Stimulated activated CD4-positive, alpha-beta T cell treated with anti-CD3 and anti-CD28 coated beads, Interleukin-1b, Interleukin-23, amount 100 ng/mL, for 48 hours (primary cell): ENCODE data around the gene USP11.
A peak's percentile ranks its signal among the peaks of the same experiment; 100 is the strongest.

Source experiments
- DNase-seq: peaks from one replicate; pipeline ENCODE4 v3.0.0-alpha.2; 2020

USP11 gene

DNA sequence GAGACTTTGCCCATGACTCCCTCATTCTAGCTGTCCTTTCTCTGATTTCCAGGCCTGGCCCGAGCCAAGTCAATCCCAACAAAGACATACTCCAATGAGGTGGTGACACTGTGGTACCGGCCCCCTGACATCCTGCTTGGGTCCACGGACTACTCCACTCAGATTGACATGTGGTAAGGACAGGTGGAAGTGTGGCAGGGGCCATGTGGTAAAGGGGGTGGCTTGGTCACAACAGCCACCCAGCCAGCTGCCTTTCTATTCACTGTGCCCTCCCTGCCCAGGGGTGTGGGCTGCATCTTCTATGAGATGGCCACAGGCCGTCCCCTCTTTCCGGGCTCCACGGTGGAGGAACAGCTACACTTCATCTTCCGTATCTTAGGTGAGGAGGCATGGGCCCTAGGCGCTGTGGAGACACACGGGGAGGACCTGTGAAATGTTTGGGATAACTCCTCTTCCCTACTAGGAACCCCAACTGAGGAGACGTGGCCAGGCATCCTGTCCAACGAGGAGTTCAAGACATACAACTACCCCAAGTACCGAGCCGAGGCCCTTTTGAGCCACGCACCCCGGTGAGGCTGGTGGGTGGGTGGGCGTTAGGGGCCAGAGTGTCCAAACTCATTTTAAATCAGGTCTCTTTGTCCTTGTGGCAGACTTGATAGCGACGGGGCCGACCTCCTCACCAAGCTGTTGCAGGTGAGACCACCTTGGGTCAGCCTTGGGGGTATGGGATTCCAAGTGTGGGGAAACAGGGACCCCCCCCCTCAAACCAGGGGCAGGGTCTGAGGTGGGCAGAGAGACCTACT is 6.1 kb upstream of the USP11 start:
- no peak for DNase-seq

DNA sequence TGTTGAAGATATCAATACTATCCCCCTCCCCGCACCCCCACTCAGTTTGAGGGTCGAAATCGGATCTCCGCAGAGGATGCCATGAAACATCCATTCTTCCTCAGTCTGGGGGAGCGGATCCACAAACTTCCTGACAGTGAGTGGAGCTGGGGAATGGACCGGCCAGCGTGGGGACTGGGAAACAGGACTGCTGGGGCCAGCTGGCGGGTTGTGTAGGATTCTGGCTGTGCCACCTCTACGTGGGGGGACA is 5.5 kb upstream of the USP11 start:
- no peak for DNase-seq

DNA sequence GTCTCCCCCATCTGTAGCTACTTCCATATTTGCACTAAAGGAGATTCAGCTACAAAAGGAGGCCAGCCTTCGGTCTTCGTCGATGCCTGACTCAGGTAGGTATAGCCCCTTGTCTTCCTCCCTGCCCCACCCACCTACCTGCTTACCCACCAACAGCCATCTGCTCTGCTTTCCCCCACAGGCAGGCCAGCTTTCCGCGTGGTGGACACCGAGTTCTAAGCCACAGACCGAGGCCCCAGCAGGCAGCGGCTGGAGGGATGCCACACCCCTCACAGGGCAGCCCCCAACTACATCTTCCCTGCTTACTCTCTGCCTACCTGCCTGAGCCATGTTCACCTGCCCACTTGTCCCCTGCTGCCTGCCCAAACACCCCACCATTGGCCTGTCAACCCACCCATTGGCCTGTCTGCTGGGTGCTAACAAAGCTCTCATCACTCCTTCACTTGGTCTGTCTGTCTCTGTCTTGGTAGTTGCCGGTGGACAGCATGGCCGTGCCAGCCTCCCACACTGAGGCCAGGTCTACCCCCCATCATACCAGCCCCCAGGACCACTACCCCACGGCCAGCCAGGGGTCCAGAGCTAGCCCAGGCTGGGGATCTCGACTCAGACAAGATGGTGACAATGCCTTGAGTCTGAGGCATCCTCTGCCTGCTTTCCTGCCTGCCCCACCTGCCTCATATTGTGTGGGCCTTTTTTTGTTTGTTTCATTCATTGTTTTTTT is 4.1 kb upstream of the USP11 start:
- no peak for DNase-seq

DNA sequence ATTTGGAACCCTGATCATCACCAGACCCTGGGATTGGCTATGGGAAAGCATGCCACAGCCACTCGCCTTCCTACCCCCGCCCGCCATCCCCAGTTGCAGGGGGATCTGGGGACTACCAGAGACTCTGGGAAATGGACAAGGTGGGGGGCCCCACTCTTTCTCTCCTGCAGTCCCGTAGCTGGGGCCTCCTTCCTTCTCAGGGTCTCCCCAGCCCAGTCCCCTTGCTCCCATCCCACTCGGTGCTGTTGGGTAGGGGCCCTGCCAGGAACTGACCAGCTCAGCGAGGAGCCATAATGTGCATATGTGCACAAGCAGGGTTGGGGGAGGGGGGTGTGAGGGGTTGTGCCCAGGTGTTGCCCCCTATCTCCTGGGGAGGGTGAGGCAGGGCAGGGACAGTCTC is 3.4 kb upstream of the USP11 start:
- no peak for DNase-seq

DNA sequence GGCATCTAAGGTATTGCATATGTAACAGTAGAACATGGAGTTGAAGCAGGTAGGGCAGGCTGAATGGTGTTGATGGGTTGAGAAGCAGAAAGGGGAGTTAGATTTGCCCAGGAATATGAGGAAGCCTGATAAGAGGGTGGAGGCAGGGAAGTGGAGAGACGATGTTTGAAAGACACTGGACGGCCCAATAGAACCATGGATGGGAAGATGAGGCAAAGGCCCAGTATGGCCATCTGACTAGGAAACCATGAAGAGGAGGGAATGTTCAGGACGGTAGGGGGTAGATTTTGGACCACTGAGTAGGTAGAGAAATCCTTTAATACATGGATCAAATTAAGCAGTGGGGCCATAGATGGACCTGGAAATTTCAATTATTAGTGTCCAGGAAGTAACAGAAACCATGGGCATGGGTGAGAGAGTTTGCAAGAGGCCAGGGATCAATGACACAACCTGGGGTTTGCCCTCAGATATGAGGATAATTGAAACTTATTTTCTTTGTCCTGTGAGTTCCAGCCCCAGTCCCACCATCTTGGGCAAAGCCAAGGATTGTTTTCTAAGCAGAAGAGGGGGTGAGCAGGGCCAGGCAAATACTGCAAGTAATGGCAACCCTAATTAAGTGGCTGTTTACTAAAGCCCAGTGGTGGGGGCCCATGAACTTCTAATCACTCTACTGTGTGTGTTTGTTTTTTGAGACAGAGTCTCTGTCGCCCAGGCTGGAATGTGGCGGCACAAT is 2.5 kb upstream of the USP11 start:
- no peak for DNase-seq

DNA sequence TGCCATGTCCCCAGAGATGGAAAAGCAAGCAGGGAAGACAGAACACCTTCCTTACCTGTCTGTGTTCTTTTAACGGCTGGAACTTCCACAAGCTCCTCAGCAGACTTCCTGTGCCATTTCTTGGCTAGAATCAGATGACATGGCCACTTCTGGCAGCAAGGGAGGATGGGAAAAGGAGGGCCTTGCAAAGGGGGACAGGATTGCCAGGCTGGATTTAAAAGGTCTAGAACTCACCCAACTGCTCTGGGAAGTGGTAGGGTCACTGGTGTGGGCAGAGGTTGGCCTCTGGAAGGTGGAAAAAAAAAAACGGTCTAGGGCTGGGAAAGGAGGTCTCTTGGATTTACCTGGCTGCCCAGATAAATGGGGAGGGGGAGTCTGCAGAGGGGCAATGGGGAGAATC is 1.6 kb upstream of the USP11 start:
- no peak for DNase-seq

DNA sequence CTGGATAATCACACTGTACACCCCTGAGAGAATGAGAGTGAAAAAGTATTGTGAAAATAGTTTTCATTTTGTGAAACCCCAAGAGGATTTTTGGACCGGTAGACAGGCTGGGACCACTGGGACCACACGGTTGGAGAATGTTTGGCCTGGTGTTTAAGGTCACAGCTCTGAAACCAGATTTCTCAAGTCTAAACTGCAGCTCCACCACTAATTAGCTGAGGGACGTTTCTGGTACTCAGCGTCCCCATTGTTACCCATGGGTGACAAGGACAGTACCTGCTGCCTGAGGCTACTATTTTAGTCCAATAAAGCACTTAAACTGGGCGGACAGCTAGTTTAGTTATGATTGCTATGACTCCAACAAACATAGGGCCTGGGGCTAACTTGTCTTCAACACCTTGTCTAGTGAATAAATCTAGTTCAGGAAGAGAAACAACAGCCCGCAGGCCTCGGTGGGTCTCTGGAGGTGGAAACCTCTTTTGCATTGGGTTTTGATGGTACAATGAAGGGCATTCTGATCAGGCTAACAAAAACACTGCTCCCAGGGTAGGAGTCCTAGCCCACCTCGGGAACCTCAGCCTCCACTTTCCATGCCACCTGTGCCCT is 509 bp upstream of the USP11 start:
- no peak for DNase-seq

DNA sequence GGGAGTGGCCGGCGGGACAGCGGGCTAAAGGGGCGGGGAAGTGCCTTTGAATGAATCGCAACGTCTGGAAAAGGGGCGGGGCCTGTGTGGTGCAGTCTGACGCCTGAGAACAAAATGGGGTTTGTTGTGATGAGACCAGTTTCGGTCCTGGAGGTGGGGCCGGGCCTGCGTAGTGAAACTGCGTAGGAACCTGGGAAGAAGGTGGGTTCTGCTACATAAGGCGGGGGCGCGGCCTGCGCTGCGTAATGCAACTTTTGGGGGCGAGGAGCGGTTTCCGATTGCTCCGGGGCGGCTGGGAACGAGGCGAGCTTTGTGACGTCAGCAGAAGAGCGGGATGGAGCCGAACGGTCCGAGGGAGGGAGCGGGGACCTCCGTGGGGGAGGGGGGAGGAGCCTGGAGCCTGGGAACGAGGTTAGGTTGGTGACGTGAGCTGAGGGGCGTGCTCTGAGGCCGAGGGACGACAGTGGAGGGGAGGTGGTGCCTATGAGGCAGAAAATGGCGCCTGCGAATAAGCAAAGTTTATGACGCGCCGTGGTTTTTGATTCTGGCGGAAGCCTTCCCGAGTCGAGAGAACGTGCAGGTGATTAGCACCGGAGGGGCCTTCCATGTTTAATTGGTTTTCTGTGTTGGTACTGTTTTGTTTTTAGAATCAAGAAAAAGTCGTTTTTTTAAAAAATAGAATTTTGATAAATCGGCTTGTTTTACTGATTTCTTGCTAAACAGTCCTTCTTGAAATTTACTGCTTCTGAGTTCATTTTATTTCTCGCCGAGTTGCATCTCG is 714 bp downstream of the USP11 start:
- peak; percentile 95 for DNase-seq

DNA sequence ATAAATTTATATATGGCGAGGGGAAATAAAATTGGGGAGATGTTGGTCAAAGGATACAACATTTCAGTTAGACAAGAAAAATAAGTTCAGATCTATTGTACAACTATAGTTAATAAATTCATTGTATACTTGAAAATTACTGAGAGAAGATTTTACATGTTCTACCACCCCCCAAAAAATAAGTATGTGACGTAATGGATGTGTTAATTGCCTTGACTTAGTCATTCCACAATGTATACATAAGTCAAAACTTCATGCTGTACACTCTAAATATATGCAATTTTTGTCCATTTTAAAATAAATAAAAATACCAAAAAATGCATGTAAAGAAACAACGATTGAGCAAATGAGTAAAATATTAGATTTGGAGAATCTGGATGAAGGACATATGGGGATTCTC is 1.8 kb downstream of the USP11 start:
- DNase-seq = no peak

DNA sequence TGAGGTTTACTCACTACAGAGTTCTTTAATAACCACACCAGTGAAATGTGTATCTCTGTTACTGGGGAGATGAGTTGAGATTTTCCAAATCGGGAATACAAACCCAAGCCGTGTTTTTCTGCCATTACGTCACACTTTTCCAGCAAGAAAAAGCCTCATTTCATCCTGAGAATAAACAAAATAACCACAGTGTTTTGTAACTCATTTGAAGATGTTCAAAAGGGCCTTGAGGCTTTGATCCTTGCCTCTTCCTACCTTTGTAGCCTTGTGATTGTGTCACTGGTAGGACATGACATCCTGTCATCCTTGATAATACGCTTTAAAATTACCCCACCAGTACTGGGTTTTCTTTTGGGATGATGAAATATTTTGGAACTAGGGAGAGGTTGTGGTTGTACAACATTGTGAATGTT is 2.9 kb downstream of the USP11 start:
- no peak for DNase-seq

DNA sequence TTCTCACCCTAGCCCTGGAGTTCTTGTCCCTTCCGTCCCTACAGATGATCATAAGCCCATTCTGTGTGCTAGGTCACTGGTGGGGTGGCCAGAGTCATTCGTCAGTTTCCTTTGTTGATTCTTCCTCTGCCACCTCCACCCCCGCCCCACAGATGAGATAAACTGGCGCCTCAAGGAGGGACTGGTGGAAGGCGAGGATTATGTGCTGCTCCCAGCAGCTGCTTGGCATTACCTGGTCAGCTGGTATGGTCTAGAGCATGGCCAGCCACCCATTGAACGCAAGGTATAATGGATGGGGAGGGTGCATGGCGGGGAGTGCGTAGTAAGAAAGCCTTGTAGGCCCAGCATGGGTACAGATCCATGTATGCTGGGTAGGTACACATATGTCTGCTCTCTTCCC is 6.4 kb downstream of the USP11 start:
- DNase-seq = no peak

DNA sequence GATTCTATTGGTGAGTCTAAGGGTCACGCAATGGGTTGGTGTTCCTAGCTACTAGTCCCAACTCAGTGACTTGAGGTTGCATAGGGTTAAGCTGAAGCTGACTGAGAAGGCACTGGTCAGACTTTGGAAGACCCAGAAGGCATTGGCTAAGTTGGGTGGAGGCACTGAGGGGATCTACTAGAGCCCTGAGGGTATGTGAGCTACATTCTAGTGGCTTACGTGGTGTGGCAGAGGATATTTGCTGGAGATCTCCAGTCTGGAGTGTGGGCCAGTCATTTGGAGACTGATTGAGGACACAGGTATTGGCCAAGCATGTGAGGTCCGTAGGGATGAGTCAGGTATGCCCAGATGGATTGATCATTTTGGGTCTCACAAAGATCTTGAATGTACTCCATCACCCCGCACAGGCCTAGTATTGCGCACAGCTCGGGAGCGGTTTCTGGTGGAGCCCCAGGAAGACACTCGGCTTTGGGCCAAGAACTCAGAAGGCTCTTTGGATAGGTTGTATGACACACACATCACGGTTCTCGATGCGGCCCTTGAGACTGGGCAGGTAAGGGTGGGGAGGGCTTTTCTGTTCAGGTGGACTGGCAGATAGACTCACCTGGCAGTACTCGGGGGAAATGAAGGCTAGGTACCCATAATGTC is 7.2 kb downstream of the USP11 start:
- DNase-seq = no peak

DNA sequence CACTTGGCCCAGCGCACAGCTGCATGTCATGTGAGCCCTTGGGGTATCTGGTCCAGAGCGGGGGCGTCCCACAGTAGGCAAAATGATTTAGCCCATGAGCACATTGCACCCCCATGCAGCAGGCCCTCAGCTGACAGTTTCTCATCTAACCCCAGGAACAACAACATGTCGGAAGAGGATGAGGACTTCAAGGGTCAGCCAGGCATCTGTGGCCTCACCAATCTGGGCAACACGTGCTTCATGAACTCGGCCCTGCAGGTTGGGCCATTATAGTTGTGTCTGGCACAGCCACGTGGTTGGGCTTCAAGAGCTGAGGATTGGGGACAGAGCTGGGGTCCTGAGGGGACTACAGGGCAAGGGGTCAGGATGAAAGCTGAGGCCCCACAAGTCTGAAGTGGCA is 7.8 kb downstream of the USP11 start:
- DNase-seq = no peak

DNA sequence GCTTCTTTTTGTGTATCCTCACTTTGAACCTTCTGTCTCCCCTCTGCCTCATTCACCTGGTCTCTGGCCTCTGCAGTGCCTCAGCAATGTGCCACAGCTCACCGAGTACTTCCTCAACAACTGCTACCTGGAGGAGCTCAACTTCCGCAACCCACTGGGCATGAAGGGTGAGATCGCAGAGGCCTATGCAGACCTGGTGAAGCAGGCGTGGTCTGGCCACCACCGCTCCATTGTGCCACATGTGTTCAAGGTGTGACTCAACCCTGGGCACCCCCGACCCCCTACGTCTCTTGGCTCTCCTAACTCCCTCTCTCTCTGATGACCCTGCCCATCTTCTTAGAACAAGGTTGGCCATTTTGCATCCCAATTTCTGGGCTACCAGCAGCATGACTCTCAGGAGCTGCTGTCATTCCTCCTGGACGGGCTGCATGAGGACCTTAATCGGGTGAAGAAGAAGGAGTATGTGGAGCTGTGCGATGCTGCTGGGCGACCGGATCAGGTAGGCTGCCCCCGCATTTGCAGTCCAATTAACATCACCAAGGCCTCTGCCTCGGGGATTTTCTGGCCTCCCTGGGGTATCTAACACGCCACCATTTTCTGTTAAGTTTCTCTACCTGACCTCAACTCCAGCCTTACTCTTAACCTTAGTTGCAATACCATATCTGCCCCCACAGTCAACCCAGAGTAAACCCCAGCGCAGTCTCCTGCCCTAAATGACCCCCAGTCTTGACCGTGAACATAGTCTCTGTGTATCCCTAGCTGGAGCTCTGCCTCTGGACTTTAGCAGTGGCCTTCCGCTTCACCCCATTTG is 8.6 kb downstream of the USP11 start:
- DNase-seq = no peak

DNA sequence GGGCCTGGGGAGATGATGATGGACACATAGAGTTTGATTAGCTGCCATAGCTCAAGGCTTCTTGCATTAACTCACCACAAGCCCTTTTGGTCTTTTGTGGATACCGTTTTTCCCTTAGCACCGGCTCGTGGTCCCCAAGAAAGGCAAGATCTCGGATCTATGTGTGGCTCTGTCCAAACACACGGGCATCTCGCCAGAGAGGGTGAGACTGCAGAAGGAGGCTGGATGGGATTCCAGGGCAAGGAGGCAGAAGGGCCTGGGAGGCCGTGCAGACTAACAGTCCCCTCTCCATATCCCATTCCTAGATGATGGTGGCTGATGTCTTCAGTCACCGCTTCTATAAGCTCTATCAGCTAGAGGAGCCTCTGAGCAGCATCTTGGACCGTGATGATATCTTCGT is 9.5 kb downstream of the USP11 start:
- no peak for DNase-seq

DNA sequence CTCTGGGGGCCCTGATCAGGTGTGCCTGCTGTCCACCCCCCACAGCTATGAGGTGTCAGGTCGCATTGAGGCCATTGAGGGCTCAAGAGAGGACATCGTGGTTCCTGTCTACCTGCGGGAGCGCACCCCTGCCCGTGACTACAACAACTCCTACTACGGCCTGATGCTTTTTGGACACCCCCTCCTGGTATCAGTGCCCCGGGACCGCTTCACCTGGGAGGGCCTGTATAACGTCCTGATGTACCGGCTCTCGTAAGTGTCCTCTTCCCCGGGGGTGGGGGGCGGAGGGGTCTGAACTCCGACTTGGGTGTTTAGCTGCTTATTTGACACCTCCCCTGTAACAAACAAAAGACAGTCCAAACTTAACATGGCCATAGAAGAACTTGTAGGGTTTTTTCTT is 10.5 kb downstream of the USP11 start:
- no peak for DNase-seq

DNA sequence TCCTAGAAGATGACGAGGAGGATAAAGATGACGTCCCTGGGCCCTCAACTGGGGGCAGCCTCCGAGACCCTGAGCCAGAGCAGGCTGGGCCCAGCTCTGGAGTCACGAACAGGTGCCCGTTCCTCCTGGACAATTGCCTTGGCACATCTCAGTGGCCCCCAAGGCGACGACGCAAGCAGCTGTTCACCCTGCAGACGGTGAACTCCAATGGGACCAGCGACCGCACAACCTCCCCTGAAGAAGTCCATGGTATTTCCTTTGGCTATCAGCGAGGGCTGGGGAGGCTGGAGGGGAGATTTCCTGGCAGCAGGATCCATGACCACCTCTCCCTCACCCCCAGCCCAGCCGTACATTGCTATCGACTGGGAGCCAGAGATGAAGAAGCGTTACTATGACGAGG is 11.9 kb downstream of the USP11 start:
- no peak for DNase-seq

DNA sequence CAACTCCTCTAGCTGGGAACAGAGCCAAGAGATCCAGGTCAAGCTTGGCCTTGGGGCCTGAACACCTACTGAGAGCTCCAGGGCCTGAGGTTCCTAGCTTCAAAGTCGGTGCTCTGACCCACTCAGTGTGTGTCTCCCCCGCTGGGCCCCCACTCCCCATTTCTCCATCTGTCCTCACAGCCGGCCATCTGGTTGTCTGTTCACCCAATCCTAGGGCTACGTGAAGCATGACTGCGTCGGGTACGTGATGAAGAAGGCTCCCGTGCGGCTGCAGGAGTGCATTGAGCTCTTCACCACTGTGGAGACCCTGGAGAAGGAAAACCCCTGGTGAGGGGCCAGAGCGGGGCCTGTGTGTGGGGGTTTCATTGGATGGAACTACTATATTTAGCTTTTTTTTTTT is 12.3 kb downstream of the USP11 start:
- DNase-seq = no peak

DNA sequence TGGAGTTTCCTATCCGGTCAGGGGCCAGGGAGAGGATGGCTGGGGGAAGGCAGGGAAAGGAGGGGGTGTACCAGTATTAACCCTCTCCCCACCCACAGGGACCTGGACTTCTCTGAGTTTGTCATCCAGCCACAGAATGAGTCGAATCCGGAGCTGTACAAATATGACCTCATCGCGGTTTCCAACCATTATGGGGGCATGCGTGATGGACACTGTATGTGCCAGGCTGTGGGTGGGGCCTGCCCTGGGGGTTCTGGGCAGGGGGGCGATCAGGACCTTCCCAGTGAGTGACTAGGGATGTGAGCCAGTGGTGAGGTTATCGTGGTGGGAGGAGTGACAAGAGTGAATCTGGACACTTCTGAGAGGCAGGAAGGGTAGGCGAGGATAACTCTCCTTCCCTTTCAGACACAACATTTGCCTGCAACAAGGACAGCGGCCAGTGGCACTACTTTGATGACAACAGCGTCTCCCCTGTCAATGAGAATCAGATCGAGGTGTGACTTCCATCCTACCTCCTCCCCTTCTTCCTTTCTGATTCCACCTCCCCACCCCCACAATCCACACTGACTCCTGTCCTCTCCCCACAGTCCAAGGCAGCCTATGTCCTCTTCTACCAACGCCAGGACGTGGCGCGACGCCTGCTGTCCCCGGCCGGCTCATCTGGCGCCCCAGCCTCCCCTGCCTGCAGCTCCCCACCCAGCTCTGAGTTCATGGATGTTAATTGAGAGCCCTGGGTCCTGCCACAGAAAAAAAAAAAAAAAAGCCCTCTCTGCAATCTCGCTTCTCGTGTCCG is 14.6 kb downstream of the USP11 start:
- peak; percentile 6 for DNase-seq

DNA sequence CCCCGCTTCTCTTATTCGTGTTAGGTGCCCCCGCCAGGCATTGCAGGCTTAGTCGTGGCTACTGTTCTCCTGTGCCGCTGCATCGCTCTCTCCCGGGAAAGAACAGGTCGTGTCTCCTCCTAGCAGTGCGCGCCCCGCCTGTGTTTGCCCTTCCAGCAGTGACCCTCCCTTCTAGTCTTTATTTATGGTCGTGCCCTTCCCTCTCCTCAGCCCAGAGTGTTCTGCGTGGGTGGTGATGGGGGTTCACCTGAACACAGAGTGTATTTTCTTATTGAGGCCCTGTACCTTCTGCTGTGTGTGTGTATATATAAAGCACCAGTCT is 15.2 kb downstream of the USP11 start:
- no peak for DNase-seq

DNA sequence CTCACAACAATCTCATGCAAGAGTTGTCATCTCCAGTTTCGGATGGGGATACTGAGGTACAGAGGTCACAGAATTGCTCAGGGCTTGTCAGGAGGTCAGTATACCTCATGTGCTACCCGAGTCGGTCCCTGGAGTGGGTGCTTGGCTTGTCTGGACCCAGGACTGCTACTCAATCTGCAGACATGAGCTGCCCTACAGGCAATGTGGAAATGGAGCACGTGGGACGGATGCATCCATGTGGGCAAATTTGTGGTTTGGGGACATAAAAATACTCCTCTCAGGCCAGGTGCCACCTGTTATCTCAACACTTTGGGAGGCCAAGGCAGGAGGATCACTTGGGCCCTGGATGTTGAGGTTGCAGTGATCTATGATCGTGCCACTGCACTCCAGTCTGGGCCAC is 15.8 kb downstream of the USP11 start:
- no peak for DNase-seq
